HG03457 (cell line): Measurements from ENCODE around the gene CRYBG1.
A peak's percentile ranks its signal among the peaks of the same experiment; 100 is the strongest.

Experiments used
- ATAC-seq: cut with Tn5 transposase; IDR thresholded peaks from one replicate; pipeline ENCODE4 v1.9.1; 2021; ENCODE audit warnings: moderate number of reproducible peaks; ENCODE audit not compliant: unreplicated experiment

The CRYBG1 gene, protein sequence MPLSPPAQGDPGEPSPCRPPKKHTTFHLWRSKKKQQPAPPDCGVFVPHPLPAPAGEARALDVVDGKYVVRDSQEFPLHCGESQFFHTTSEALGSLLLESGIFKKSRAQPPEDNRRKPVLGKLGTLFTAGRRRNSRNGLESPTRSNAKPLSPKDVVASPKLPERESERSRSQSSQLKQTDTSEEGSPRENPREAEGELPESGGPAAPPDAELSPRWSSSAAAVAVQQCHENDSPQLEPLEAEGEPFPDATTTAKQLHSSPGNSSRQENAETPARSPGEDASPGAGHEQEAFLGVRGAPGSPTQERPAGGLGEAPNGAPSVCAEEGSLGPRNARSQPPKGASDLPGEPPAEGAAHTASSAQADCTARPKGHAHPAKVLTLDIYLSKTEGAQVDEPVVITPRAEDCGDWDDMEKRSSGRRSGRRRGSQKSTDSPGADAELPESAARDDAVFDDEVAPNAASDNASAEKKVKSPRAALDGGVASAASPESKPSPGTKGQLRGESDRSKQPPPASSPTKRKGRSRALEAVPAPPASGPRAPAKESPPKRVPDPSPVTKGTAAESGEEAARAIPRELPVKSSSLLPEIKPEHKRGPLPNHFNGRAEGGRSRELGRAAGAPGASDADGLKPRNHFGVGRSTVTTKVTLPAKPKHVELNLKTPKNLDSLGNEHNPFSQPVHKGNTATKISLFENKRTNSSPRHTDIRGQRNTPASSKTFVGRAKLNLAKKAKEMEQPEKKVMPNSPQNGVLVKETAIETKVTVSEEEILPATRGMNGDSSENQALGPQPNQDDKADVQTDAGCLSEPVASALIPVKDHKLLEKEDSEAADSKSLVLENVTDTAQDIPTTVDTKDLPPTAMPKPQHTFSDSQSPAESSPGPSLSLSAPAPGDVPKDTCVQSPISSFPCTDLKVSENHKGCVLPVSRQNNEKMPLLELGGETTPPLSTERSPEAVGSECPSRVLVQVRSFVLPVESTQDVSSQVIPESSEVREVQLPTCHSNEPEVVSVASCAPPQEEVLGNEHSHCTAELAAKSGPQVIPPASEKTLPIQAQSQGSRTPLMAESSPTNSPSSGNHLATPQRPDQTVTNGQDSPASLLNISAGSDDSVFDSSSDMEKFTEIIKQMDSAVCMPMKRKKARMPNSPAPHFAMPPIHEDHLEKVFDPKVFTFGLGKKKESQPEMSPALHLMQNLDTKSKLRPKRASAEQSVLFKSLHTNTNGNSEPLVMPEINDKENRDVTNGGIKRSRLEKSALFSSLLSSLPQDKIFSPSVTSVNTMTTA (N-terminal part only)

DNA sequence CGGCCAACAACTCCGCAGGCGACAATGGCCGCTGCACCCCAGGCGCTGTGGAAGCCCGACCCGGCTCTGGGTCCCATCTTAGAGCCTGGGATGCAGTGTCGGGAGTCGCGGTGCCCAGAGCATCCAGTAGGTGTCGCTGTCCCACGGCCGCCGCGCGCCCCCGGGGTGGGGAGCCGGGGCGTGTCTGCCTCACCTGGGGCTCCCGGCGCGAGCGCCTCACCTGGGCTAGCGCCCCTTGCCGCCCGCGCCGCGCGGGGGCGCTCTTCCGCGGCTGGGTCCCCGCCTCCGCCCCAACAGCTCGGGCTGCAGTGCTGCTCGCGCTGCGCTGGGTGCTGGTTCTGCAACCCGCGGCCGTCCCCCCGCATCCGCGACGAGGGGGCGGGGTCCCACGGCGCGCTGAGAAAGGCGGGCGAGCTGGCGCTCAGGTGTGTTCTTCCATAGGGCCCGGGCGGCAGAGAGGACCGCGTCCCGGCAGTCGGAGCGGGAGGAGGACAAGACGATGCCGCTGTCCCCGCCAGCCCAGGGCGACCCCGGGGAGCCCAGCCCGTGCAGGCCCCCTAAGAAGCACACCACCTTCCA, at the start of gene CRYBG1:
TSS of gene CRYBG1 (plus strand) at position 308 of the 579 bp plus-strand sequence. CDS start at position 500, 192 bp downstream.
- no peak for ATAC-seq

DNA sequence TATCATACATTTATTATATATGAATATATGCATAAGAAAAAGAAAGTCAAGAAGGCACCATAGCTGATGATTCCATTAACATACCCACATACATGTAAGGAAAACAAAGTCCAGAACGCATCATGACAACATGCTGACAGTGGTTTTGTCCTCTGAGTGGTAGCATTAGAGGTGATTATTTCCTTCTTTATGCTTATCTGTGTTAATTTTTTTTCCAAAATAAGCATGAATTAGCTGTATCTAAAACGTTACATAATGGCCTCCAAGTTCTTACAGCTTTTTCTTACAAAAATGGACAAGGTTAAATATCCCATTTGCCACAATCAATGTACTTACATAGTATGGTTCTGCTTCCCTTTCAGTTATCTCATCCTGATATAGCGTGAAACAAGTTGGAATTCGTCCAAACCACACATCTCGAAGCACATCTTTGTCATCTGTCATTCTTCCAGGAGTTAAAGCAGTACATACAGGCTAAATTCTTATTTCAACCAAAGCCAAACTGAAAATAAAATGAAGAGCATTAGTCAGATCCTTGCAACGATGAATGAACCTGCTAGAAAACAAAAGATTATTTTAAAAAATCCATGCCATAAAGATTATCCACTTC, 44.6 kb upstream of the CRYBG1 start:
- ATAC-seq: no peak

DNA sequence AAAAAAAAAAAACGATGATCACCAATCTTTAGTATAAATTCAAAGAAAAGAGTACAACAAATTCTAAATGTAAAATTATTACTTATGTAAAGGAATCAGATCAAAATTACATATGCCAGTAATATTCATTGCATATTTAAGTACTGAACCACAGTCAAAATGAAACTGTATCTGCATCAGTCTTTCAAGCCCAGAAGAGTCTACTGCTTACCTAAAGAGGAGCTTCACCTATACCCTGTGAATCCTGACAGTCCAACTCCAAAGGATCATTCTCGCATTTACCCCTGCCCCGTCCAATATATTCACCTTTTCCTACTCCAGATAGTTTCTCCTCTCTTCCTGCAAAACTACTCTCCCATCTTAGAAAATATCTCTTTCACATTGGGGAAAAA, 44.1 kb upstream of the CRYBG1 start:
- no peak for ATAC-seq

DNA sequence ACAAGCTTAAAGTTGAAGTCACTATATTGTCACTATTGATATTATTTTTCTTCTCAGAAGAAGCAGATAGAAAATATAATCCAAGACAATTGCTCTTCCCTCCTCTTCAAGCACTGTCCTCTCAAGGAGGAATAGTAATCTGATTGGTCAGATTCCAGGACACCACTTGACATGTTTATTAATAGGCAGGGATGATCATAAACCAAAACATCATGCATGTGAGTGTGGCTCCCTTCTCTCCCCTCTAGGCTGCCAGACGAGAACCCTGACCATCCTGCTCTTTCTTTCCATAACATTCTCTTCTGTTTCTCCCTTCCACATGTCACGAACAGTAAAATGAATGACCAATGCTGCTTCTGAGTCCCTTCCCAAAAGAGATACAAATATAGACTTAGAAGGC, 42.5 kb upstream of the CRYBG1 start:
- ATAC-seq: no peak

DNA sequence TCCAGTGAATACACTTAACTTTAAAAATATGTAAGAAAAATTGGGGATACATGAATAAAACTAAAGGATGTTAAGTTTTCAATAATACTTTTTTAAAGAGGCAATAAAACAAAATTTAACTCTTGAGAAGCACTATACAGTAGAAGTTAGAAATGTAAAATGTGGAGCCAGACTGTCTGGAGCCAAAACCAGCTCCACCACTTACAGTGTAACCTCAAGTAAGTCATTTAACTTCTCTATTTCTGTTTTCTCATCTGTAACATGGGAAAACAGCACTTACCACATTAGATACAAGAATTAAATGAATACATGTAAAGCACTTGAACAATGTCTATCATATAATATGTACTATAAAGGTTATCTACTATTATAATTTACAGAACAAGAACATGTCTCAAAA, 41.7 kb upstream of the CRYBG1 start:
- no peak for ATAC-seq

DNA sequence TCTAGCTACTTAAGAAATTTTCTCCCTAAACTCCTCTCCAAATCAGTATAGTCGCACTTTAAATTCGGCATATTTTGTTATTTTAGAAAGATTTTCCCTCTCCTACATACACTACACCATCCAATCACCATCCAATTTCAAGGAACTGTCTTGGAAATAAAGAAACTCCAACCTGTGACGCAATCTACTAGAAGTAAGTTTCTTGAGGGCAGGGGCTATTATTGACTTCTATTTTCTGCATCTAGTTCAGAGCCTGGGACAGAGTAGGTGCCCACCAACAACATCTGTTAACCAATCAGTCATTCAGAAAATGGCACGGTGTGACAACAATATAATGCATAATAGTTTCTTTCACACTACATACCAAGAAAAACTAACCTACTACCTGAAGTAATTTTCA, 38.6 kb upstream of the CRYBG1 start:
- ATAC-seq: no peak

DNA sequence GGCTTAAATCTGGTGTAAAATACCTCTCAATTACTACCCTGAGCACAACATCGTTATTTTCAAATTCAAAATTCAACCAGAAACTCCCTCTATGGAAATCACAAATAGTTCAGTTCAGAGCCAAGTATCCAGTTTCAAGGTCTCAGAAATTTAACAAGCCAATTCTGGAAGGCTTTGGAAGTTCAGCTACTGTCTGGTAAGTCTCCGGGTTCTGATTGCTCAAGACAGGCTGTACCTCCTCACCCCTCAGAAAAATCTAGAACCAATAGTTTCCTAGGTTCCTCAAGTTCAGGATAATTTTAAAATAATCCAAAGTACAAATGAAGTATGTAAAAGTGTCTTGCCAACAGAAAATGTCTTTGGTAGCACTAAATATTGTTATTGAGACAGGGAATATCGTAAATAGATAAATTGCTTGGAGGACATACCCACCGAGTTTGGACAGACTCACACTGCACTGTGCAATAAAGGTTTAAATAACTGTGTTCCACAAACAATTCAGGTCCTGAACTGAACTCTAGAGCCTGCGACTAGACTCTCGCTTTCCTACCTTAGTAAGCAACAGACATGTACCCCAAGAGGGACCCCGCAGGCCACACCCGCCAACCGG, 35.7 kb upstream of the CRYBG1 start:
- no peak for ATAC-seq

DNA sequence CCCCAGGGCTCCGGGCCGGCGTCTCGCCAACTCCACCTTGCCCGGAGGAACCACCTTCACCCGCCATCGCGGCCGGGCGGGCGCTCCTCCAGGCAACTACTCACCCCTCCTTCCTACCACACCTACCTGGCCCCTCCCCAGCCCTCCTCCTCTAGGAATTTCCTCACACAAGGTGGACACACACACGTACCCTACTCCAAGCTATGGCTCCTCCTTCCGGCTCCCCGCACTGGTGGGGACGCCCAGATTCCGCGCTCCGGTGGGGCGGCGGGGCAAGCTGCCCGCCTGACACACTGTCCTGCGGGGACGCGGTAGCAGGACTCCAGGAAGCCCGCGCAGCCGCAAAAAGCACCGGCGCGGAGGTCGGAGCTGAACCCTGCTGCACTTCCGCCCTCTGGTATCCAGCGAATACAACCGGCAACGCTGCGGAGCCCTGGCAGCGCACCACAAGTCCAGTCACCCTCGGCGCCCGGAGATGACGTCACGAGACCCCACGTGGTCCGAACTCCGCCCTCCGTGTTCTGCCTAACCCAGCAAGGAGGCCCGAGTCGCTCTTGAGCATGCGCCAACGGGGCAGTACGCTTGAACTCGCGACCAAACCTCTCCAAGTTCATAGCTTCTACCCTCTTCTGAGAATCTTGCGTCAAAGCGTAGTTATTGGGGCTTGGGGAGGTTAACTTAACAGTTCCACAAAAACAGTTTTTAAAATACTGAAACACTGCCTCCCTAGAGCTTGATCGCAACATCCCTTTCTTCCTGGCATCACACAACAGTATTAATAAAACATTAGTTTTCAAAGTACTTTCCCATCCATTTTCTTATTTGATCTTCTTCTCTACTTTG, 35.0 kb upstream of the CRYBG1 start, which contains the start of gene ATG5:
TSS of gene ATG5 (minus strand) at position 425 of the 843 bp plus-strand sequence. CDS start 9,552 bp downstream, outside the sequence.
- peak; percentile 91 for ATAC-seq

DNA sequence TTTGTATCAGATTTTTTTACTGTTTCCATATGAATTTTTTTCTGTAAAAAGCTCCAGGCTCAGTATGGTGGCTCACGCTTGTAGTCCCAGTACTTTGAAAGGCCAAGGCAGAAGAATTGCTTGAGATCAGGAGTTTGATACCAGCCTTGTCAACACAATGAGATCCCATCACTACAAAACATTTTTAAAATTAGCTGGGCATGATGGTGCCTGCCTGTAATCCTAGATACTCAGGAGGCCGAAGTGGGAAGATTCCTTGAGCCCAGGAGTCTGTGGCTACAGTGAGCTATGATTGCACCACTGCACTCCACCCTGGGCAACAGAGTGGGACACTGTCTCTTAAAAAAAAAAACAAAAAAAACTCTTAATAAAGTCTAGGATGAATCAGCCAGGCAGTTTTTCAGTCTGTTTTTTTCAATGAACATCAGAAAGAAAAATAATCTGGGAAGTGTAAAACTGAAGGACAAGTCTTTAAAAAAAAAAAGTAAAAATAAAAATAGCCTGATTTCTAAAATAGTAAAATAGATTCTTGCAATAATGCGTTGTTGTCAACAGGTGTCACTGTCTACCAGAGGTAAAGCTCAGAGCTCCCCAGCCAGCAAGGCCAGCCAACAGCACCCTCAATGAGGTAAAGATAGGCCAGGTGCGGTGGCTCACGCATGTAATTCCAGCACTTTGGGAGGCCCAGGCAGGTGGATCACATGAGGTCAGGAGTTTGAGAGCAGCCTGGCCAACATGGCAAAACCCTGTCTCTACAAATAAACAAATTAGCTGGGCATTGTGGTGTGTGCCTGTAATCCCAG, 25.7 kb upstream of the CRYBG1 start:
- no peak for ATAC-seq

DNA sequence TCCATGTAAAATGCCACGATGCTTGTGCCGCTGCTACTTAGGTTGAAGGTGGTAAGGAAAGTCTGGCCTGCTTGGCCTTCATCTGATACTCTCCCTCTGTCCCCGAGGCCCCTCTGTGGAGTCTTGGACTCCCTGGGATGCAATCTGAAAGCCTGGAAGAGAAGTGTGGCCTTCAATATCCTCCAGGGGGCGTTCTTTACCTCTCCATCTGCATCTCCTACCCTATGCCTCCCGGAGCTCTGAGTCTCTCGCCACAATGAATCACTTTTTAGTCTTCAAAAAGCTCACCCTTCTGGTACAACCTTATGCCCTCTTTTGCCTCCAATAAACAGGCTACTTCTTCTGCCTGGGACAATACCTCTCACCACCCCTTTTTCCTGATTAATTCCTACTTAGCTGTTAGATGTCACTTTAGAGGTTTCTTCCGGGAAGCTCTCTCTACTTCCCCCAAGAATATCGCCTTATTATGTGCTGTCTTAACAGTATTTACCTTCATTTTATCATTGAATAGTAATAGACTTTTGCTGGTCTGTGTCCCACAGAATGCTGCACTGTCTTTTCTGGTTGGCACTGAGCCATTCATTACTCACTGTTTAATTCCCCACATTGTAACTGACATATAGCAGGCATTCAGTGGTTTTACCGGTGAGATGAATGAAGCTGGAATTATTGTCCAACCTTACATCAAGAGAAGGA, 21.0 kb upstream of the CRYBG1 start:
- ATAC-seq: peak; percentile 67

DNA sequence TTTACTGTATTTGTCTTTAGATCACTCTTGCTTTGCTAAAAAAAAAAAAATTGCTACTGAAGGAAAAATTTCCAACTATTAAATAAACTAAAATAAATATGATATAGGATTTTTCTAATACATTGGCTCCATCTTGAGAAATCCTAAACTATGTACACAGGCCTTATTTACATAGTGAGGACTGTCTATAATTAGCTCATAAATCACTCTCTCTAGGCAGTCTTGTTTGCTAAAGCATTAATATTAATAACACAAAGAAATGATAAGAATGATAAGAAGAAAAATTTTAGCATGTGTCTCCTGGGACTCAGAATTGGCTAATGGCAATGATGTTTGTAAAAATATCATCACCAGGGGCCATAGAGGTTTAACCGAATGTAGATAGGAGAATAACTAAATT, 13.3 kb upstream of the CRYBG1 start:
- ATAC-seq: no peak

DNA sequence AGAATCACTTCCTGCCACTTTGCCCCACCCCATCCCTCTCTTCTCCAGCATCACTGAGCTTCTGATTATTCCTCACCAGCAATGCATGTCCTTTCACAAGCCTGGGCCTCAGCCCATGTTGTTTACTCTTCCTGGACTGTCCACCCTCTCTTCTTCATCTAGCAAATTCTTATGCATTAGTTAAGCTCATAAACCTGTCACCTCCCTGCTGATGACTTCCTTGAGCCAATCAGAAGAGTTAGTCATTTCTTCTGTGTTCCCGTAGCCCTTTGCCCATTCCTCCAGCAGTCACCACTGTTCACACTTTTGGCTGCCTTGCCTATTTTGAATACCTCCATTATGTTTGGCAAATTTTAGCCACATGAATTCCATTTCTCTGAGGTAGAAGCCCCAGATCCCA, 4.1 kb upstream of the CRYBG1 start:
- ATAC-seq: no peak

DNA sequence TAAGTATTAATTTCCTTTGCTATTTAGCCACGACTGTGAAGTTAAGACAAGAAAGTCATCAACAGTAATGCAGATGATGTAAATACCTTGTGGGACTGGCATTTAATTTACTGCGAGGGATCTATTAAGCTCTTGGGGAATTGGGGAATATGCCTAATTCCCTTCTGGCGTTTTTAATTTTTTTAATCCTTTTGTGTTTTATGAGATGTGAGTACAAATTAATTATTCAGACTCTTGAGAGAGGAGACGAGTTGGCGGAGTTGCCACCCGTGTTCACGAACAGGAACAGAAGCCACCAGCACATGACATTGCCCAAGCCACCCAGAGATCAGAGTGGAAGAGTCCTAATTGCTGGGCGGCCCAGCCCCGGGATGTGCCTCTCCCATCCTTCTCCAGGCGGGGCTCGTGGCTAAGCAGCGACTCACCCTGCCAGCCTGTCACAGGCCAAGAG, 533 bp upstream of the CRYBG1 start:
- ATAC-seq: no peak

DNA sequence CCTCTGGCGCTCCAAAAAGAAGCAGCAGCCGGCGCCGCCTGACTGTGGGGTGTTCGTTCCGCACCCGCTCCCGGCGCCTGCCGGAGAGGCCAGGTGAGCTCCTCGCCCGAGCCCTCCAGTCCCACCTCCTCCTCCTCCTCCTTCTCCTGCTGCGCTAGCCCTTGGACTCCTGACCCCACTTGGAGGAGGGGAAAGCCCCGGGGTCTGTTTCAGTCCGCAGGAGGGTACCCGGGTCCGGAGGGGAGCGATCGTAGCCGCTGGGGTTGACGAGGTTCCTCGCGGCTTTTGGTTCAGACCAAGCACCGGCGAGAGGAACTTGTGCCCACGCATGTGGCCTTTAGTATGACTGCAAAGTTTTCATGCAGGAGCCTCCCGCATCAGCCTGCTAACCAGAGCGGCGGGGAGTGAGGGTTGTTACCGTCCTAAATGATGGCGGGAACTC, 493 bp downstream of the CRYBG1 start:
- ATAC-seq: no peak

DNA sequence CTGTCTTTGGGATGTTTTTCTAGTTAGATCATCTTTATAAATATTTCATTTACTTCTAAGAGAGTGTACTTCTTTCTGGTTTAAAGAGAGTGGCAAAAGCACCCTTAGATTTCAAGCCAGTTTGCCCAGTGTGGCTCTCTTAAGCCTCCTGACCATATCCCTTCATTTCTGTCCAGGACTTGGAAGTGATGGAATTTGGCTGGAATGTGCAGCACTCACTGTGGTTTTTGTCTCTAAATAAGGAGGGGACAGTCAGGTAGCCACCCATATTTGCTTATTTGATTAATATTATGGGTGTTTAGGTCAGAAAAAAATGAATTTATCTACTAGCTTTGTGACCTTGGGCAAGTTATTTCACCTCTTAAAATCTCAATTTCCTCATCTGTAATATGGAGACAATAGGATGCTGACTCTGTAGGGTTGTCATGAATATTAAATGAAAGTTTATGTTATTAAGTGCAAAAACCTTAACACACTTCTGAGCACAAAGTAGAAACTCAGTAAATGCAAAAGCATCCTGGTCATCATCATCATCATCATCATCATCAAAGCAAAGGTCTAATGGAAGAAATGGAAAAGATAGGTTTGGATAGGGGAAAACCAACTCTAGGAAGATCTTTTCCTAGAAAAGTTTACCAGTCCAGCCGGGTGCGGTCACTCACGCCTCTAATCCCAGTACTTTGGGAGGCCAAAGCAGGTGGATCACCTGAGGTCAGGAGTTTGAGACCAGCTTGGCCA, 3.1 kb downstream of the CRYBG1 start:
- ATAC-seq: no peak

DNA sequence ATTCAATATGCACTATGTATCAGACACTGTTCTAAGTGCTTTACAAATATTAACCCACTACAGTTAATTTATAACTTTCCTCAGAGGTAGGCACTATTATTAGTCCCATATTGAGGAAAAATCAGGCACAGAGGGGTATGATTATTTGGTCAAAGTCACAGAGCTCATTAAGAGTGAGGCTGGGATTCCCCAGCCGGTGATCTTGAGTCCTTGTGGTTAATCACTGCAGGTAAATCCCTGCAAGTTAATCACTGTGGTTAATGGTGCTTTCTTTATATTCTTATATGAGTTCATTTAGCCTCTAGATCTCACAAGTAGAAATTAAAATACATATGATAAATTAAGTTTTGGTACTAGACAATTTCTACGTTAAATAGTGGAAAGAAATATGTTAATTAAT, 9.2 kb downstream of the CRYBG1 start:
- ATAC-seq: no peak

DNA sequence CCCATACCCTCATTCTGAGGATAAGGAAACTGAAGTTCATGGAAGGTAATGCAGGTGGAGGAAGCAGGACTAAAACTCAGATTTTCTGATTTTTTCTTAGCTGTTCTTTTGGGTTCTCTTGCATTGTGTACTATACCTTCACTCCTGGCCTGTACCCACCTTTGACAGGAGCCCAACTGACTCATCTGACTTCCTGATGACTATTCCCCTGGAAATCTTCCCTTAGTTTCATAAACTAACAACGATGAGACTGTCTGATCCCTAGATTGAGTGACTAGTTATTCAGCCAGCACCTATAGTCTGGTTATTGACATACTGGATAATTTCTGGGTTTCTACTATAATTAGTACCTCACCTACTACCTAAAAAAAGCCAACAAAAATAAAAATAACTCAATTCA, 10.1 kb downstream of the CRYBG1 start:
- no peak for ATAC-seq
